ENCODE results near the gene TP53I13. TPM values are rescaled to one million over a fixed set of nuclear protein-coding genes. Genes with fewer than 3 reads are reported as not detected.
A peak's percentile ranks its signal among the peaks of the same experiment; 100 is the strongest.

The TP53I13 gene
- total and polyA plus RNA-seq, 10 of the 15 experiments (the other 5 are each of a cell fraction or from before 2014, with no cell fraction given): 0.31 to 45.1 (median 19.5) TPM; not detected in 1

DNA sequence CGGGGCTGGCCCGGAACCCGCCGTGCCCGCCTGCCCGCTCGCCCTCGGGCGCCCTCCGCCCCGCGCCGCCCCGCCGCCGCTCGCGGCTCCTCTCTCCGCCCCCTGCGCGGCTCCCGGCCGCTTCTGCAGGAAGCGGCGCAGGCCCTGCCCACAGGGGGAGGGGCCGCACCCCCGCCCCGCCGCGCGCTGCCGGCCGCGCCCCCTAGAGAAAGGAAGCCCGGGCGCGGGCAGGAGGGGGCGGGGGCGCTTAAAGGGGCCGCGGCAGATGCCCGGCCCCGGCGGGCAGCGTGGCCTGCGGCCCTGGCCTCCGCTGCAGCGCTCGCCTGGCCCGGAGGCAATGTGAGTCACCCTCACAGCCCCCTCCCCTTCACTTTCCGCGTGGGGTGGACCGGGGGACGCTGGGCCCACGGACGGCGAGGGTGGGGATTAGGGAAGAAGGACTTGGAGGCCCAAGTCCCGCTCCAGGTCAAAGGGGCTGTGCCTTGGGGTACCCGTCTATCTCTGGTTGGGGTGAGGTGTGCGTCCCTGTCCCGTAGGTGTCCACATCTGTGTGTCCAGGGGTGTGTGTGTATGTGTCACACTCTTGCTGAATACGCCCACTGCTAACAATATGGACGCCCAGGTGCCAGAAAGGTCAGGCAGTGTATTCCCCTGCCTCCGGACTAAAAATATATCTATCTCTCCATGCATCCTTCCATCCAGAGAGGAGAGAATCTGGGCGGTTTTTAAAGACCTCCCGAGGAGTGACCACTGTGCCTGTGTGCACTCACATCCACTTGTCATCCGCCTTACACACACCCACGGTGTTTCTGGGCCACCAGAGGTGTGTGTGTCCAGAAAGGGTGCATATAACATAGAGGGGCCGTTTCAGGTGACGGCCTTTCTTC, 21.3 kb downstream of the TP53I13 start, which contains the start of gene GIT1 (continued):
- TF ChIP-seq SP1 (IDR thresholded peaks at IDR 0.05; ENCODE audit: low read depth, low read length) (peak; percentile 45), NRF1 (conservative IDR thresholded peaks at IDR 0.05; ENCODE audit: low read depth, low read length) (peak; percentile 62), ZNF274 (IDR thresholded peaks at IDR 0.05; ENCODE audit: insufficient read depth, insufficient read length) (no peak), CHD2 (IDR thresholded peaks at IDR 0.05; ENCODE audit: borderline replicate concordance, low read depth, low read length) (no peak), MEF2A (IDR thresholded peaks at IDR 0.05; ENCODE audit: insufficient read depth, low read depth, low read length) (0 out of 2 replicates have a peak, but pooled peaks have one; percentile 34), NR2F1 (conservative IDR thresholded peaks at IDR 0.05) (peak; percentile 79), KDM1A (IDR thresholded peaks at IDR 0.05; ENCODE audit: borderline replicate concordance) (no peak), POLR2AphosphoS2 (IDR thresholded peaks at IDR 0.05; ENCODE audit: low read depth, low read length) (no peak), NFXL1 (IDR thresholded peaks at IDR 0.05; ENCODE audit: borderline replicate concordance) (no peak), TCF7 (IDR thresholded peaks at IDR 0.05; ENCODE audit: borderline replicate concordance) (no peak), HDGF (IDR thresholded peaks at IDR 0.05) (peak; percentile 45; the same call in 1 of the 2 replicates), ZSCAN29 (IDR thresholded peaks at IDR 0.05) (0 out of 2 replicates have a peak, but pooled peaks have one; percentile 13), ZBED1 (IDR thresholded peaks at IDR 0.05; ENCODE audit: borderline replicate concordance) (no peak)
- TF ChIP-seq, protein P1, sequence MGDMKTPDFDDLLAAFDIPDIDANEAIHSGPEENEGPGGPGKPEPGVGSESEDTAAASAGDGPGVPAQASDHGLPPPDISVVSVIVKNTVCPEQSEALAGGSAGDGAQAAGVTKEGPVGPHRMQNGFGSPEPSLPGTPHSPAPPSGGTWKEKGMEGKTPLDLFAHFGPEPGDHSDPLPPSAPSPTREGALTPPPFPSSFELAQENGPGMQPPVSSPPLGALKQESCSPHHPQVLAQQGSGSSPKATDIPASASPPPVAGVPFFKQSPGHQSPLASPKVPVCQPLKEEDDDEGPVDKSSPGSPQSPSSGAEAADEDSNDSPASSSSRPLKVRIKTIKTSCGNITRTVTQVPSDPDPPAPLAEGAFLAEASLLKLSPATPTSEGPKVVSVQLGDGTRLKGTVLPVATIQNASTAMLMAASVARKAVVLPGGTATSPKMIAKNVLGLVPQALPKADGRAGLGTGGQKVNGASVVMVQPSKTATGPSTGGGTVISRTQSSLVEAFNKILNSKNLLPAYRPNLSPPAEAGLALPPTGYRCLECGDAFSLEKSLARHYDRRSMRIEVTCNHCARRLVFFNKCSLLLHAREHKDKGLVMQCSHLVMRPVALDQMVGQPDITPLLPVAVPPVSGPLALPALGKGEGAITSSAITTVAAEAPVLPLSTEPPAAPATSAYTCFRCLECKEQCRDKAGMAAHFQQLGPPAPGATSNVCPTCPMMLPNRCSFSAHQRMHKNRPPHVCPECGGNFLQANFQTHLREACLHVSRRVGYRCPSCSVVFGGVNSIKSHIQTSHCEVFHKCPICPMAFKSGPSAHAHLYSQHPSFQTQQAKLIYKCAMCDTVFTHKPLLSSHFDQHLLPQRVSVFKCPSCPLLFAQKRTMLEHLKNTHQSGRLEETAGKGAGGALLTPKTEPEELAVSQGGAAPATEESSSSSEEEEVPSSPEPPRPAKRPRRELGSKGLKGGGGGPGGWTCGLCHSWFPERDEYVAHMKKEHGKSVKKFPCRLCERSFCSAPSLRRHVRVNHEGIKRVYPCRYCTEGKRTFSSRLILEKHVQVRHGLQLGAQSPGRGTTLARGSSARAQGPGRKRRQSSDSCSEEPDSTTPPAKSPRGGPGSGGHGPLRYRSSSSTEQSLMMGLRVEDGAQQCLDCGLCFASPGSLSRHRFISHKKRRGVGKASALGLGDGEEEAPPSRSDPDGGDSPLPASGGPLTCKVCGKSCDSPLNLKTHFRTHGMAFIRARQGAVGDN (IDR thresholded peaks at IDR 0.05): 0 out of 2 replicates have a peak, but pooled peaks have one; percentile 21
- TF ChIP-seq, protein P2, sequence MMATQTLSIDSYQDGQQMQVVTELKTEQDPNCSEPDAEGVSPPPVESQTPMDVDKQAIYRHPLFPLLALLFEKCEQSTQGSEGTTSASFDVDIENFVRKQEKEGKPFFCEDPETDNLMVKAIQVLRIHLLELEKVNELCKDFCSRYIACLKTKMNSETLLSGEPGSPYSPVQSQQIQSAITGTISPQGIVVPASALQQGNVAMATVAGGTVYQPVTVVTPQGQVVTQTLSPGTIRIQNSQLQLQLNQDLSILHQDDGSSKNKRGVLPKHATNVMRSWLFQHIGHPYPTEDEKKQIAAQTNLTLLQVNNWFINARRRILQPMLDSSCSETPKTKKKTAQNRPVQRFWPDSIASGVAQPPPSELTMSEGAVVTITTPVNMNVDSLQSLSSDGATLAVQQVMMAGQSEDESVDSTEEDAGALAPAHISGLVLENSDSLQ (IDR thresholded peaks at IDR 0.05): no peak
- TF ChIP-seq, protein P3, sequence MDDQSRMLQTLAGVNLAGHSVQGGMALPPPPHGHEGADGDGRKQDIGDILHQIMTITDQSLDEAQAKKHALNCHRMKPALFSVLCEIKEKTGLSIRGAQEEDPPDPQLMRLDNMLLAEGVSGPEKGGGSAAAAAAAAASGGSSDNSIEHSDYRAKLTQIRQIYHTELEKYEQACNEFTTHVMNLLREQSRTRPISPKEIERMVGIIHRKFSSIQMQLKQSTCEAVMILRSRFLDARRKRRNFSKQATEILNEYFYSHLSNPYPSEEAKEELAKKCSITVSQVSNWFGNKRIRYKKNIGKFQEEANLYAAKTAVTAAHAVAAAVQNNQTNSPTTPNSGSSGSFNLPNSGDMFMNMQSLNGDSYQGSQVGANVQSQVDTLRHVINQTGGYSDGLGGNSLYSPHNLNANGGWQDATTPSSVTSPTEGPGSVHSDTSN (IDR thresholded peaks at IDR 0.05; ENCODE audit: insufficient replicate concordance, low read depth, low read length): no peak
- TF ChIP-seq, protein P4, sequence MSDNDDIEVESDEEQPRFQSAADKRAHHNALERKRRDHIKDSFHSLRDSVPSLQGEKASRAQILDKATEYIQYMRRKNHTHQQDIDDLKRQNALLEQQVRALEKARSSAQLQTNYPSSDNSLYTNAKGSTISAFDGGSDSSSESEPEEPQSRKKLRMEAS (IDR thresholded peaks at IDR 0.05; ENCODE audit: low read depth, low read length): 0 out of 2 replicates have a peak, but pooled peaks have one; percentile 31
- TF ChIP-seq, protein P5, sequence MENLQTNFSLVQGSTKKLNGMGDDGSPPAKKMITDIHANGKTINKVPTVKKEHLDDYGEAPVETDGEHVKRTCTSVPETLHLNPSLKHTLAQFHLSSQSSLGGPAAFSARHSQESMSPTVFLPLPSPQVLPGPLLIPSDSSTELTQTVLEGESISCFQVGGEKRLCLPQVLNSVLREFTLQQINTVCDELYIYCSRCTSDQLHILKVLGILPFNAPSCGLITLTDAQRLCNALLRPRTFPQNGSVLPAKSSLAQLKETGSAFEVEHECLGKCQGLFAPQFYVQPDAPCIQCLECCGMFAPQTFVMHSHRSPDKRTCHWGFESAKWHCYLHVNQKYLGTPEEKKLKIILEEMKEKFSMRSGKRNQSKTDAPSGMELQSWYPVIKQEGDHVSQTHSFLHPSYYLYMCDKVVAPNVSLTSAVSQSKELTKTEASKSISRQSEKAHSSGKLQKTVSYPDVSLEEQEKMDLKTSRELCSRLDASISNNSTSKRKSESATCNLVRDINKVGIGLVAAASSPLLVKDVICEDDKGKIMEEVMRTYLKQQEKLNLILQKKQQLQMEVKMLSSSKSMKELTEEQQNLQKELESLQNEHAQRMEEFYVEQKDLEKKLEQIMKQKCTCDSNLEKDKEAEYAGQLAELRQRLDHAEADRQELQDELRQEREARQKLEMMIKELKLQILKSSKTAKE (IDR thresholded peaks at IDR 0.05; ENCODE audit: low read depth, poor library complexity, severe bottlenecking): no peak
